ENCODE results near the gene INSIG2. TPM values are rescaled to one million over a fixed set of nuclear protein-coding genes. Genes with fewer than 3 reads are reported as not detected.

Gene INSIG2
- total RNA-seq, 1 donor: 9.5 TPM

GRCh38 chr2:118065921-118066511 is 22.3 kb upstream of the INSIG2 start:
- DNase-seq (ENCODE audit: low read depth): no peak
- no peak for TF ChIP-seq CTCF (IDR thresholded peaks at IDR 0.05; ENCODE audit: insufficient read depth, low read length)
- no peak overlapping the region for H3K4me3 ChIP-seq (ENCODE audit: low read depth, low read length)

- H3K4me3 ChIP-seq (ENCODE audit: low read depth, low read length): no peak overlapping the region
- DNase-seq (ENCODE audit: low read depth): no peak
- TF ChIP-seq CTCF (IDR thresholded peaks at IDR 0.05; ENCODE audit: insufficient read depth, low read length): no peak
Measured at GRCh38 chr2:118077636-118078247, 10.5 kb upstream of the INSIG2 start.

- TF ChIP-seq CTCF (IDR thresholded peaks at IDR 0.05; ENCODE audit: insufficient read depth, low read length): no peak
- no peak overlapping the region for H3K4me3 ChIP-seq (ENCODE audit: low read depth, low read length)
- DNase-seq (ENCODE audit: low read depth): no peak
Measured at GRCh38 chr2:118078734-118079133, 9.5 kb upstream of the INSIG2 start.

- no peak for TF ChIP-seq CTCF (IDR thresholded peaks at IDR 0.05; ENCODE audit: insufficient read depth, low read length)
- no peak overlapping the region for H3K4me3 ChIP-seq (ENCODE audit: low read depth, low read length)
- no peak for DNase-seq (ENCODE audit: low read depth)
Measured at GRCh38 chr2:118084491-118085089, 3.7 kb upstream of the INSIG2 start.

GRCh38 chr2:118085173-118086023 is 2.9 kb upstream of the INSIG2 start:
- no peak for TF ChIP-seq CTCF (IDR thresholded peaks at IDR 0.05; ENCODE audit: insufficient read depth, low read length)
- no peak overlapping the region for H3K4me3 ChIP-seq (ENCODE audit: low read depth, low read length)
- no peak for DNase-seq (ENCODE audit: low read depth)

GRCh38 chr2:118086024-118086633 is 2.1 kb upstream of the INSIG2 start:
- DNase-seq (ENCODE audit: low read depth): no peak
- no peak for TF ChIP-seq CTCF (IDR thresholded peaks at IDR 0.05; ENCODE audit: insufficient read depth, low read length)
- H3K4me3 ChIP-seq (ENCODE audit: low read depth, low read length): no peak overlapping the region

Data from fibroblast of the aortic adventitia (primary cell).